ENCODE data around the gene FBXL15.

Gene FBXL15

GRCh38 chr10:102411341-102412255 lies 9.0 kb upstream of the FBXL15 start:
- DNase-seq: no peak

GRCh38 chr10:102412293-102412692 lies 8.3 kb upstream of the FBXL15 start:
- no peak for DNase-seq

- no peak for DNase-seq
Measured at GRCh38 chr10:102413053-102413705, 7.5 kb upstream of the FBXL15 start.

GRCh38 chr10:102413806-102414561 lies 6.7 kb upstream of the FBXL15 start:
- DNase-seq: no peak

GRCh38 chr10:102414749-102415148 lies 5.9 kb upstream of the FBXL15 start:
- DNase-seq: no peak

- DNase-seq: no peak
Measured at GRCh38 chr10:102416283-102416682, 4.4 kb upstream of the FBXL15 start.

GRCh38 chr10:102416695-102417094 lies 3.9 kb upstream of the FBXL15 start:
- no peak for DNase-seq

- DNase-seq: no peak
Measured at GRCh38 chr10:102418622-102419268, 1.9 kb upstream of the FBXL15 start, which contains the start of gene PSD. Gene PSD (minus strand): TSS chr10:102418785. CDS start chr10:102417038, 1,747 bp downstream.

GRCh38 chr10:102419269-102420180 lies 1.1 kb upstream of the FBXL15 start:
- peak; percentile 49 to 68 (median 60) for DNase-seq

- no peak for DNase-seq
Measured at GRCh38 chr10:102420181-102420713, 389 bp upstream of the FBXL15 start.

GRCh38 chr10:102421507-102421756 lies 796 bp downstream of the FBXL15 start:
- DNase-seq: no peak

GRCh38 chr10:102421757-102422512 lies 1.3 kb downstream of the FBXL15 start:
- peak in 1 of 5 donors; percentile 28 for DNase-seq

- peak in 2 of 5 donors; percentile 37 to 67 for DNase-seq
Measured at GRCh38 chr10:102422545-102423129, 2.0 kb downstream of the FBXL15 start.

GRCh38 chr10:102423372-102423968 lies 2.8 kb downstream of the FBXL15 start:
- DNase-seq: no peak

GRCh38 chr10:102424145-102424544 lies 3.5 kb downstream of the FBXL15 start:
- DNase-seq: no peak

GRCh38 chr10:102424916-102425315 lies 4.3 kb downstream of the FBXL15 start:
- DNase-seq: no peak

- no peak for DNase-seq
Measured at GRCh38 chr10:102425444-102425843, 4.8 kb downstream of the FBXL15 start.

- no peak for DNase-seq
Measured at GRCh38 chr10:102426803-102427287, 6.2 kb downstream of the FBXL15 start.

GRCh38 chr10:102429468-102429867 lies 8.8 kb downstream of the FBXL15 start:
- DNase-seq: no peak

All from T-helper 1 cell (primary cell).